ENCODE data around the gene STT3B. TPM values are rescaled to one million over a fixed set of nuclear protein-coding genes. Genes with fewer than 3 reads are reported as not detected.

STT3B gene
- total and polyA plus RNA-seq, 8 donors: 127 to 176 (median 160) TPM

- Histone ChIP-seq H3K9me3 (peaks cover 0 to 93% of the 10 kb centered on the region in 2 donors), H3K36me3 (peaks cover 0 to 5% of the 10 kb centered on the region in 2 donors), H3K4me3 (no peak overlapping the region), H3K4me1 (no peaks in the 10 kb centered on the region), H3K27me3 (no peaks in the 10 kb centered on the region), H3K27ac (no peak overlapping the region)
- no peak for TF ChIP-seq CTCF (IDR thresholded peaks at IDR 0.05)
- no peak for ATAC-seq
- no peak for DNase-seq
- intact Hi-C loops (cut with DNase I): no loop called here
Measured at GRCh38 chr3:31653464-31653863, 120.7 kb downstream of the STT3B start.

GRCh38 chr3:31654998-31655397, 122.3 kb downstream of the STT3B start:
- Histone ChIP-seq H3K27ac (no peak overlapping the region), H3K9me3 (peaks cover 0 to 77% of the 10 kb centered on the region in 2 donors), H3K27me3 (no peaks in the 10 kb centered on the region), H3K4me1 (no peaks in the 10 kb centered on the region), H3K36me3 (peaks cover 0 to 4% of the 10 kb centered on the region in 2 donors), H3K4me3 (no peak overlapping the region)
- intact Hi-C loops (cut with DNase I): no loop called here
- DNase-seq (no peak), ATAC-seq (no peak)
- TF ChIP-seq CTCF (IDR thresholded peaks at IDR 0.05): no peak

GRCh38 chr3:31659246-31659645, 126.5 kb downstream of the STT3B start:
- H3K4me3 ChIP-seq: no peak overlapping the region
- no peak for DNase-seq

GRCh38 chr3:31661286-31661685, 128.6 kb downstream of the STT3B start:
- no peak for ATAC-seq
- Histone ChIP-seq H3K4me3 (no peak overlapping the region), H3K9me3 (peaks cover 0 to 16% of the 10 kb centered on the region in 2 donors), H3K27me3 (no peaks in the 10 kb centered on the region), H3K36me3 (peaks cover 0 to 4% of the 10 kb centered on the region in 2 donors), H3K27ac (no peak overlapping the region), H3K4me1 (no peaks in the 10 kb centered on the region)
- intact Hi-C loops (cut with DNase I): no loop called here
- TF ChIP-seq CTCF (IDR thresholded peaks at IDR 0.05): no peak
- no peak for DNase-seq

More at GRCh38 chr3:31659246-31659645, 126.5 kb downstream of the STT3B start:
- Histone ChIP-seq H3K36me3 (peaks cover 0 to 4% of the 10 kb centered on the region in 2 donors), H3K27me3 (no peaks in the 10 kb centered on the region), H3K9me3 (peaks cover 0 to 36% of the 10 kb centered on the region in 2 donors), H3K4me1 (no peaks in the 10 kb centered on the region), H3K27ac (no peak overlapping the region)
- ATAC-seq: no peak
- intact Hi-C loops (cut with DNase I): no loop called here
- TF ChIP-seq CTCF (IDR thresholded peaks at IDR 0.05): no peak

GRCh38 chr3:31661993-31662670, 129.4 kb downstream of the STT3B start:
- intact Hi-C loops (cut with DNase I): no loop called here
- ATAC-seq: no peak
- no peak for TF ChIP-seq CTCF (IDR thresholded peaks at IDR 0.05)

More at GRCh38 chr3:31661993-31662670, 129.4 kb downstream of the STT3B start:
- Histone ChIP-seq H3K36me3 (peaks cover 0 to 4% of the 10 kb centered on the region in 2 donors), H3K27ac (no peak overlapping the region), H3K4me3 (no peak overlapping the region), H3K9me3 (peaks cover 0 to 9% of the 10 kb centered on the region in 2 donors), H3K4me1 (no peaks in the 10 kb centered on the region), H3K27me3 (no peaks in the 10 kb centered on the region)
- DNase-seq: no peak
